H1 (cell line): ENCODE data around the gene CCDC112. TPM values are rescaled to one million over a fixed set of nuclear protein-coding genes. Genes with fewer than 3 reads are reported as not detected.

ENCODE experiments used
- CHD2 ChIP-seq: IDR thresholded peaks from 2 replicates; pipeline ENCODE4 v1.6.1; 2012; ENCODE audit warnings: low read length, improper control_type of control experiment
- JUN ChIP-seq: IDR thresholded peaks from 2 replicates; pipeline ENCODE4 v1.6.1; 2011; ENCODE audit warnings: low read depth, mild to moderate bottlenecking, improper control_type of control experiment, low read length
- KDM1A ChIP-seq: fragments of 200-600, 300-600 bp; sonication (generic); IDR thresholded peaks from 2 replicates; pipeline ENCODE4 v1.7.1; 2016; ENCODE audit warnings: mild to moderate bottlenecking, low read length, borderline replicate concordance
- MAFK ChIP-seq: IDR thresholded peaks from 2 replicates; pipeline ENCODE4 v1.6.1; 2012; ENCODE audit warnings: low read depth, mild to moderate bottlenecking, improper control_type of control experiment, low read length
- TAF1 ChIP-seq: IDR thresholded peaks from 2 replicates; pipeline ENCODE4 v1.6.1; 2011; ENCODE audit warnings: mild to moderate bottlenecking, low read depth, low read length
- polyA plus RNA-seq, 7 experiments: library from polyadenylated mRNA; depleted of rRNA in 3 of 7; stranded (reverse) in 5 of 7; unstranded in 2 of 7; fragments of >200 nt in 5 of 7; fragments of 200-250 nt in 2 of 7; gene quantifications; 1 replicate in 5 of 7; 2 replicates in 1 of 7; 4 replicates in 1 of 7; pipeline versions ENCODE4 v1.2.1 to v1.2.3, GENCODE V29; 2011 to 2013; ENCODE audit warnings: missing spikeins in 2 of 7, mixed read lengths in 2 of 7
- total RNA-seq: library from RNA; stranded (reverse); fragmentation: NEBNext Ultra II Directional; extraction: Animal tissue kit (Norgen Biotek cat#: 25700); gene quantifications from 2 replicates; pipeline ENCODE4 v1.2.1, GENCODE V29; 2021
- TF ChIP-seq, protein P1 (sequence below): fragments of 300-600 bp; sonication (generic); IDR thresholded peaks from 2 replicates; pipeline ENCODE4 v1.7.1; 2012; ENCODE audit warnings: low read length, moderate library complexity, mild to moderate bottlenecking, inconsistent platforms; ENCODE audit not compliant: insufficient replicate concordance

Gene CCDC112
- total and polyA plus RNA-seq, 2 of the 8 experiments (the other 6 are each of a cell fraction or from before 2014, with no cell fraction given) = 3.3 to 15.6 TPM

DNA sequence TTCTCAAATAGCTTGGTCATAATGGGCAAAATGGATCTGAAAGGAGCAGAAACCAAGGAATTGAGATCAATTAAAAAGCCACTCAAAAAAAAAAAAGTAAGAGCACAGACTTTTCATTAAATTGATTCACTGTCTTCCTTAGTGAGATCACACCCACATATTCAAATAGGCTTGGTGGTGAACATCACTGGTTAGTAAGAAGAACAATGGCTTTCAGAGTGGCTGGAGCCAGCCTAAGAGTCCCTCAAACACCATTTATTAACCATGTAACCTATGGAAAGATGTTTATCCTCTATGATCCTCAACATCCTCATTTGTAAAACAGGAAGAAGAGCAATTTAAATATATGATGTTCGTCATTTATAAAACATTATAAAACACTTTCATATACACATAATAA is 12.4 kb downstream of the CCDC112 start (continued):
- TF ChIP-seq, protein P1, sequence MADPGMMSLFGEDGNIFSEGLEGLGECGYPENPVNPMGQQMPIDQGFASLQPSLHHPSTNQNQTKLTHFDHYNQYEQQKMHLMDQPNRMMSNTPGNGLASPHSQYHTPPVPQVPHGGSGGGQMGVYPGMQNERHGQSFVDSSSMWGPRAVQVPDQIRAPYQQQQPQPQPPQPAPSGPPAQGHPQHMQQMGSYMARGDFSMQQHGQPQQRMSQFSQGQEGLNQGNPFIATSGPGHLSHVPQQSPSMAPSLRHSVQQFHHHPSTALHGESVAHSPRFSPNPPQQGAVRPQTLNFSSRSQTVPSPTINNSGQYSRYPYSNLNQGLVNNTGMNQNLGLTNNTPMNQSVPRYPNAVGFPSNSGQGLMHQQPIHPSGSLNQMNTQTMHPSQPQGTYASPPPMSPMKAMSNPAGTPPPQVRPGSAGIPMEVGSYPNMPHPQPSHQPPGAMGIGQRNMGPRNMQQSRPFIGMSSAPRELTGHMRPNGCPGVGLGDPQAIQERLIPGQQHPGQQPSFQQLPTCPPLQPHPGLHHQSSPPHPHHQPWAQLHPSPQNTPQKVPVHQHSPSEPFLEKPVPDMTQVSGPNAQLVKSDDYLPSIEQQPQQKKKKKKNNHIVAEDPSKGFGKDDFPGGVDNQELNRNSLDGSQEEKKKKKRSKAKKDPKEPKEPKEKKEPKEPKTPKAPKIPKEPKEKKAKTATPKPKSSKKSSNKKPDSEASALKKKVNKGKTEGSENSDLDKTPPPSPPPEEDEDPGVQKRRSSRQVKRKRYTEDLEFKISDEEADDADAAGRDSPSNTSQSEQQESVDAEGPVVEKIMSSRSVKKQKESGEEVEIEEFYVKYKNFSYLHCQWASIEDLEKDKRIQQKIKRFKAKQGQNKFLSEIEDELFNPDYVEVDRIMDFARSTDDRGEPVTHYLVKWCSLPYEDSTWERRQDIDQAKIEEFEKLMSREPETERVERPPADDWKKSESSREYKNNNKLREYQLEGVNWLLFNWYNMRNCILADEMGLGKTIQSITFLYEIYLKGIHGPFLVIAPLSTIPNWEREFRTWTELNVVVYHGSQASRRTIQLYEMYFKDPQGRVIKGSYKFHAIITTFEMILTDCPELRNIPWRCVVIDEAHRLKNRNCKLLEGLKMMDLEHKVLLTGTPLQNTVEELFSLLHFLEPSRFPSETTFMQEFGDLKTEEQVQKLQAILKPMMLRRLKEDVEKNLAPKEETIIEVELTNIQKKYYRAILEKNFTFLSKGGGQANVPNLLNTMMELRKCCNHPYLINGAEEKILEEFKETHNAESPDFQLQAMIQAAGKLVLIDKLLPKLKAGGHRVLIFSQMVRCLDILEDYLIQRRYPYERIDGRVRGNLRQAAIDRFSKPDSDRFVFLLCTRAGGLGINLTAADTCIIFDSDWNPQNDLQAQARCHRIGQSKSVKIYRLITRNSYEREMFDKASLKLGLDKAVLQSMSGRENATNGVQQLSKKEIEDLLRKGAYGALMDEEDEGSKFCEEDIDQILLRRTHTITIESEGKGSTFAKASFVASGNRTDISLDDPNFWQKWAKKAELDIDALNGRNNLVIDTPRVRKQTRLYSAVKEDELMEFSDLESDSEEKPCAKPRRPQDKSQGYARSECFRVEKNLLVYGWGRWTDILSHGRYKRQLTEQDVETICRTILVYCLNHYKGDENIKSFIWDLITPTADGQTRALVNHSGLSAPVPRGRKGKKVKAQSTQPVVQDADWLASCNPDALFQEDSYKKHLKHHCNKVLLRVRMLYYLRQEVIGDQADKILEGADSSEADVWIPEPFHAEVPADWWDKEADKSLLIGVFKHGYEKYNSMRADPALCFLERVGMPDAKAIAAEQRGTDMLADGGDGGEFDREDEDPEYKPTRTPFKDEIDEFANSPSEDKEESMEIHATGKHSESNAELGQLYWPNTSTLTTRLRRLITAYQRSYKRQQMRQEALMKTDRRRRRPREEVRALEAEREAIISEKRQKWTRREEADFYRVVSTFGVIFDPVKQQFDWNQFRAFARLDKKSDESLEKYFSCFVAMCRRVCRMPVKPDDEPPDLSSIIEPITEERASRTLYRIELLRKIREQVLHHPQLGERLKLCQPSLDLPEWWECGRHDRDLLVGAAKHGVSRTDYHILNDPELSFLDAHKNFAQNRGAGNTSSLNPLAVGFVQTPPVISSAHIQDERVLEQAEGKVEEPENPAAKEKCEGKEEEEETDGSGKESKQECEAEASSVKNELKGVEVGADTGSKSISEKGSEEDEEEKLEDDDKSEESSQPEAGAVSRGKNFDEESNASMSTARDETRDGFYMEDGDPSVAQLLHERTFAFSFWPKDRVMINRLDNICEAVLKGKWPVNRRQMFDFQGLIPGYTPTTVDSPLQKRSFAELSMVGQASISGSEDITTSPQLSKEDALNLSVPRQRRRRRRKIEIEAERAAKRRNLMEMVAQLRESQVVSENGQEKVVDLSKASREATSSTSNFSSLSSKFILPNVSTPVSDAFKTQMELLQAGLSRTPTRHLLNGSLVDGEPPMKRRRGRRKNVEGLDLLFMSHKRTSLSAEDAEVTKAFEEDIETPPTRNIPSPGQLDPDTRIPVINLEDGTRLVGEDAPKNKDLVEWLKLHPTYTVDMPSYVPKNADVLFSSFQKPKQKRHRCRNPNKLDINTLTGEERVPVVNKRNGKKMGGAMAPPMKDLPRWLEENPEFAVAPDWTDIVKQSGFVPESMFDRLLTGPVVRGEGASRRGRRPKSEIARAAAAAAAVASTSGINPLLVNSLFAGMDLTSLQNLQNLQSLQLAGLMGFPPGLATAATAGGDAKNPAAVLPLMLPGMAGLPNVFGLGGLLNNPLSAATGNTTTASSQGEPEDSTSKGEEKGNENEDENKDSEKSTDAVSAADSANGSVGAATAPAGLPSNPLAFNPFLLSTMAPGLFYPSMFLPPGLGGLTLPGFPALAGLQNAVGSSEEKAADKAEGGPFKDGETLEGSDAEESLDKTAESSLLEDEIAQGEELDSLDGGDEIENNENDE = no peak
- TF ChIP-seq KDM1A = no peak
- TF ChIP-seq MAFK = no peak
- TF ChIP-seq JUN = no peak
- no peak for TF ChIP-seq CHD2
- TF ChIP-seq TAF1 = no peak
